ENCODE data around the gene WDR26.
"Not testable (repeated sequence)": the region's sequence is repeated elsewhere in the genome, so short reads cannot be mapped to it uniquely, and the experiment has no call there.

Gene WDR26
- total RNA-seq = 238 to 288 reads per million in 2 donors

- peak; percentile 47 for DNase-seq
These were observed at the start of gene WDR26 for GRCh38 chr1:224434691-224435317. TSS of gene WDR26 (minus strand) at chr1:224434797.

- DNase-seq = not testable (repeated sequence)
These were observed 48.6 kb upstream of the WDR26 start for GRCh38 chr1:224483206-224483605.

- no peak for DNase-seq
These were observed 48.0 kb upstream of the WDR26 start for GRCh38 chr1:224482619-224483018.

- DNase-seq = no peak
These were observed 47.0 kb upstream of the WDR26 start for GRCh38 chr1:224481601-224482000.

GRCh38 chr1:224480888-224481459, 46.4 kb upstream of the WDR26 start:
- not testable (repeated sequence) for DNase-seq

GRCh38 chr1:224480200-224480599, 45.6 kb upstream of the WDR26 start:
- not testable (repeated sequence) for DNase-seq

GRCh38 chr1:224472806-224473205, 38.2 kb upstream of the WDR26 start:
- no peak for DNase-seq

- no peak for DNase-seq
These were observed 31.6 kb upstream of the WDR26 start for GRCh38 chr1:224466154-224466553.

- no peak for DNase-seq
These were observed 25.4 kb upstream of the WDR26 start for GRCh38 chr1:224459966-224460365.

- DNase-seq = no peak
These were observed 24.4 kb upstream of the WDR26 start for GRCh38 chr1:224458996-224459395.

- DNase-seq = no peak
These were observed 23.7 kb upstream of the WDR26 start for GRCh38 chr1:224458296-224458695.

- no peak for DNase-seq
These were observed 23.2 kb upstream of the WDR26 start for GRCh38 chr1:224457782-224458144.

GRCh38 chr1:224456637-224456953, 22.0 kb upstream of the WDR26 start:
- no peak for DNase-seq

GRCh38 chr1:224454402-224455055, 19.9 kb upstream of the WDR26 start:
- no peak for DNase-seq

- DNase-seq = no peak
These were observed 16.2 kb upstream of the WDR26 start for GRCh38 chr1:224450561-224451350.

- no peak for DNase-seq
These were observed 15.6 kb upstream of the WDR26 start for GRCh38 chr1:224450159-224450558.

- no peak for DNase-seq
These were observed 13.9 kb upstream of the WDR26 start for GRCh38 chr1:224448453-224449017.

GRCh38 chr1:224447971-224448370, 13.4 kb upstream of the WDR26 start:
- no peak for DNase-seq

GRCh38 chr1:224447251-224447650, 12.7 kb upstream of the WDR26 start:
- no peak for DNase-seq

GRCh38 chr1:224438989-224439388, 4.4 kb upstream of the WDR26 start:
- DNase-seq = no peak

- DNase-seq = no peak
These were observed 1.4 kb upstream of the WDR26 start for GRCh38 chr1:224435999-224436398.

- DNase-seq = no peak
These were observed 744 bp upstream of the WDR26 start for GRCh38 chr1:224435318-224435763.

All from activated gamma-delta T cell (primary cell).